Esophagus muscularis mucosa (tissue), 4 donors: ENCODE measurements around the gene DZIP1. TPM values are rescaled to one million over a fixed set of nuclear protein-coding genes. Genes with fewer than 3 reads are reported as not detected.
A peak's percentile ranks its signal among the peaks of the same experiment; 100 is the strongest.

Experiments used
- DNase-seq: peaks from one replicate; pipeline ENCODE4 v3.0.0-alpha.2; 2017; ENCODE audit errors: extremely low spot score
- H3K27ac ChIP-seq, 4 donors: fragments of 200-600 bp; sonication (generic); replicated peaks in 1 of 4; 1 replicate in 3 of 4; 2 replicates in 1 of 4; pipeline ENCODE4 v1.5.1; 2016 to 2019; ENCODE audit warnings: mild to moderate bottlenecking in 1 of 4
- H3K27me3 ChIP-seq, 4 donors: fragments of 200-600 bp; sonication (generic); one replicate each; pipeline versions ENCODE4 v1.5.1 to v1.6.0; 2016 to 2019
- H3K36me3 ChIP-seq, 4 donors: fragments of 200-600 bp; sonication (generic); one replicate each; pipeline ENCODE4 v1.5.1; 2016 to 2019
- H3K4me1 ChIP-seq, 4 donors: fragments of 200-600 bp; sonication (generic); one replicate each; pipeline ENCODE4 v1.5.1; 2016 to 2019
- H3K4me3 ChIP-seq, 4 donors: fragments of 200-600 bp; sonication (generic); 1 replicate in 2 of 4; 2 replicates in 2 of 4; pipeline ENCODE4 v1.5.1; 2016 to 2019; ENCODE audit warnings: mild to moderate bottlenecking in 4 of 4, moderate library complexity in 1 of 4
- H3K9me3 ChIP-seq, 4 donors: fragments of 200-600 bp; sonication (generic); 1 replicate in 3 of 4; 2 replicates in 1 of 4; pipeline ENCODE4 v1.5.1; 2016 to 2019
- CTCF ChIP-seq, 3 experiments: fragments of 200-600 bp in 2 of 3; fragments of 450-650 bp in 1 of 3; sonication (generic) in 2 of 3; IDR thresholded peaks; one replicate each; pipeline ENCODE4 v1.5.1; 2017 to 2019; ENCODE audit warnings: antibody characterized with exemption in 3 of 3, mild to moderate bottlenecking in 2 of 3, moderate library complexity in 1 of 3
- EP300 ChIP-seq: sonication (generic); formaldehyde crosslinking; IDR thresholded peaks from one replicate; pipeline ENCODE4 v1.6.1; 2017; ENCODE audit warnings: antibody characterized with exemption
- POLR2A ChIP-seq: fragments of 450-650 bp; IDR thresholded peaks from one replicate; pipeline ENCODE4 v1.6.1; 2017; ENCODE audit warnings: antibody characterized with exemption, moderate library complexity, mild to moderate bottlenecking, low read depth
- POLR2AphosphoS5 ChIP-seq, 2 donors: sonication (generic); formaldehyde crosslinking; IDR thresholded peaks; one replicate each; pipeline ENCODE4 v1.6.1; 2017; ENCODE audit warnings: antibody characterized with exemption in 2 of 2
- WGBS: methylation state at CpG from one replicate; pipeline ENCODE4 v1.1.5; 2018; 5-methylcytosine and 5-hydroxymethylcytosine counted together
- intact Hi-C: fragments of 100-400 bp; cut with DNase I; formaldehyde crosslinking; loops from one replicate; pipeline ENCODE4 v1.15.1; 2023
- total RNA-seq, 4 donors: library from RNA; depleted of rRNA; stranded (reverse); fragments of >200 nt; gene quantifications; one replicate each; pipeline versions ENCODE4 v1.1.0 to v1.2.1, GENCODE V29; 2016

Gene DZIP1
- total RNA-seq, 4 donors from 2014 or later, result 14.5 to 31.3 (median 22.2) TPM

- Histone ChIP-seq H3K36me3 (no peaks in the 10 kb centered on the region), H3K9me3 (no peaks in the 10 kb centered on the region), H3K4me1 (peaks cover 5 to 16% (median 14%) of the 10 kb centered on the region in 4 donors), H3K4me3 (peak overlapping the region in 2 of 4 donors; percentile 16 to 42), H3K27ac (no peak overlapping the region), H3K27me3 (peaks cover 0 to 55% (median 15%) of the 10 kb centered on the region in 4 donors)
- TF ChIP-seq CTCF (IDR thresholded peaks at IDR 0.05) (no peak), POLR2A (no peak), POLR2AphosphoS5 (IDR thresholded peaks at IDR 0.05) (no peak), EP300 (no peak)
- DNase-seq, result no peak
- intact Hi-C loops, result no loop called here
- 40% methylated on average over 13 of the region's 17 CpGs for WGBS
Measured at GRCh38 chr13:95552208-95552538, 92.3 kb downstream of the DZIP1 start.

GRCh38 chr13:95547531-95548167, 96.9 kb downstream of the DZIP1 start:
- WGBS, result 63% methylated on average over 6 of the region's 6 CpGs
- intact Hi-C loops, result no loop called here
- DNase-seq, result no peak
- Histone ChIP-seq H3K27me3 (peaks cover 0 to 31% (median 6%) of the 10 kb centered on the region in 4 donors), H3K4me3 (no peak overlapping the region), H3K36me3 (no peaks in the 10 kb centered on the region), H3K4me1 (peaks cover 0 to 5% (median 5%) of the 10 kb centered on the region in 4 donors), H3K27ac (no peak overlapping the region), H3K9me3 (no peaks in the 10 kb centered on the region)
- TF ChIP-seq POLR2A (no peak), POLR2AphosphoS5 (IDR thresholded peaks at IDR 0.05) (no peak), EP300 (no peak), CTCF (IDR thresholded peaks at IDR 0.05) (no peak)

- Histone ChIP-seq H3K27me3 (peaks cover 0 to 24% (median 0%) of the 10 kb centered on the region in 4 donors), H3K27ac (no peak overlapping the region), H3K9me3 (no peaks in the 10 kb centered on the region), H3K4me3 (no peak overlapping the region), H3K4me1 (no peaks in the 10 kb centered on the region), H3K36me3 (no peaks in the 10 kb centered on the region)
- 20% methylated on average over 3 of the region's 3 CpGs for WGBS
- no peak for DNase-seq
- intact Hi-C loops, result no loop called here
- no peak for TF ChIP-seq POLR2A
Measured at GRCh38 chr13:95546919-95547318, 97.6 kb downstream of the DZIP1 start.

- Histone ChIP-seq H3K27me3 (no peaks in the 10 kb centered on the region), H3K27ac (no peak overlapping the region), H3K4me1 (no peaks in the 10 kb centered on the region), H3K4me3 (no peak overlapping the region), H3K36me3 (no peaks in the 10 kb centered on the region), H3K9me3 (no peaks in the 10 kb centered on the region)
- 59% methylated on average over 2 of the region's 2 CpGs for WGBS
- TF ChIP-seq POLR2A (no peak), CTCF (IDR thresholded peaks at IDR 0.05) (no peak), EP300 (no peak), POLR2AphosphoS5 (IDR thresholded peaks at IDR 0.05) (no peak)
- DNase-seq, result no peak
- intact Hi-C loops, result no loop called here
Measured at GRCh38 chr13:95544293-95544692, 100.2 kb downstream of the DZIP1 start.

- Histone ChIP-seq H3K4me1 (no peaks in the 10 kb centered on the region), H3K9me3 (no peaks in the 10 kb centered on the region), H3K27me3 (no peaks in the 10 kb centered on the region), H3K4me3 (no peak overlapping the region), H3K36me3 (no peaks in the 10 kb centered on the region), H3K27ac (no peak overlapping the region)
- 92% methylated on average over 8 of the region's 8 CpGs for WGBS
- TF ChIP-seq CTCF (IDR thresholded peaks at IDR 0.05) (no peak), POLR2AphosphoS5 (IDR thresholded peaks at IDR 0.05) (no peak), EP300 (no peak), POLR2A (no peak)
- no peak for DNase-seq
- intact Hi-C loops, result no loop called here
Measured at GRCh38 chr13:95541911-95542474, 102.5 kb downstream of the DZIP1 start.
